AG09309 (cell line): Measurements from ENCODE around the gene THRA.

Experiments used
- DNase-seq: peaks from one replicate; pipeline ENCODE4 v3.0.0-alpha.2; 2010; ENCODE audit warnings: low read depth
- H3K4me3 ChIP-seq: 2 replicates; pipeline ENCODE4 v1.5.1; 2011; ENCODE audit warnings: mild to moderate bottlenecking, low read depth, low read length, moderate library complexity; ENCODE audit not compliant: control insufficient read depth
- TF ChIP-seq, protein P1 (sequence below): IDR thresholded peaks from 2 replicates; pipeline ENCODE4 v1.5.1; 2011; ENCODE audit warnings: mild to moderate bottlenecking, low read depth, low read length, inconsistent platforms; ENCODE audit not compliant: insufficient read depth, control insufficient read depth; ENCODE audit errors: missing control alignments

Gene THRA

DNA sequence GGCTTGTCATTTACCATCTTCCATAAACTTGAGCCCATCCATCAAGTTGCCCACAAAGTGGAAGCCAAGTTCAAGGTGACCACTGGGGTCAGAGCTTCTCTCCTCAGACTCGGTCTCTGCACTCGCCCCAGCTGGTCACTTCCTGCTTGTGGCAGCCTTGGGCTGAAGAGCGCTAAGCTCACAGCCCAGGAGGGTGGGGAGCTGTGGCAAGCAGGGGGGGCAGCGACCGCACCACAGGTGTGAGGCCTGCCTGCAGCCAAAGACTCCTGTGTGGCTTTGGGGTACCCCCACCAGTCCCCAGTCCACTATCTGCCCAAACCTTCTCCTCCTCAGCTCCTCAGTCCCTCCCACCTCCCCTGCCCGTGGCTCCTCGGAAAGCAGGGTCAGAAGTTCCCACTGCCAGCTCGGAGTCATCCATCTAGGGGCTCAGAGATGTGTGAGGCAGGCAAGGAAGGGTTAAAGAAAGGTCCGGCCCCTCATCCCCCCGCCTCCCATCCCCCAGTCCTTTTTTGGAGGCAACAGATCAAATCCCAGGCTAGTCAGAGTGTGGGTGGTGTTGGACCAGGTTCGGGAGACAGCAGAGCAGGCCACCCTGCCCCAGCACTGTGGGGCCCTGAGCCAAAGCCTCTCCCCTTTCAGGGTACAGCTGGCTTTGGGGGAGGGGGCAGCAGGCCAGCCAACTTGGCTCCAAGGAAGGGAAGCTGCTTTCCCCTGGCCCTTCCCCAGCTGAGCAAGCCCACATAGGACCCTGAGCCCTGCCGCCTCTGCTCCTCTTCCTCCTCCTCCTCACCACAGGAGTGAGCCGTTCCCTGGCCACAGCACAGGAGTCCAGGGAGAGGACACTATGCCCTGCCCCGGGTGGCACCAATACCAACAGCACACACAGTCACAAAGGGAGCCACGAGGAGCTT lies 44.3 kb upstream of the THRA start:
- DNase-seq, result no peak

DNA sequence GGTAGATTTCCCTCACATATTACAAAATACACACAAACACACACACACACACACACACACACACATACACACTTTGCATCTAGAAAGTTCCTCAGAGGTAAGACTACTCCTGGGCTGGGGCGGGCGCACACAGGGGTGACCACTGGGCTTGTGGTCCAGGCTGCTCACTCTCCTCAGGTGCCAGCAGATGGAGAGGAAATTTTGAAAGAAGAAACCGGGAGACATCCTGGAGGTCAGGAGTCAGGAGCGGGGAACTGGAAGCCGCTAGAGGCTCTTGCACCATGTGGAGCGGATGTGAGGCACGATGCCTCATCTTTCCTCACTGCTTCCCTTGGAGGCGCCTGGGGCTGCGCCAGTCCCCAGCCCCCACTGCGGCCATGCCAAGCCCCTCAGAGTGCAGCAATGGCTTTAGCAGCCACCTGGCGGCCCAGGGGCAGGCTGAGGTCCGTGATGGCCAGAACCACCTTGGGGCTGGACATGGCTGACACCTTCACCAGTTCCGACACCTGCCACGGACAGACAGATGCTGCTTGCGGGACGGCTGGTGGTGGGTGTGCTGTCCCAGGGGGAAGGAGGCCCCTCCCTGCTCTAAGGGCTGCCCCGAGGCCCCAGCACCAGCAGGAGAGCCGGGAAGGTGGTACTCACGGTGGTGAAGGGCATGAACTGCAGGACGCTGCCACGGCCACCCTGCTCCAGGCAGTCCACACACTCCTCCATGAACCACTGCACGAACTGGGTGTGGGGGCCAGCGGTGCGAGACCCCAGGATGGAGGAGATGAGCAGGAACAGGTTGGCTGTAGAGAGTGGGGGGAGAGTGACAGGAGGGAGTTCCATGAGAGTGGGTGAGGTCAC lies 43.4 kb upstream of the THRA start:
- DNase-seq, result no peak
- no peak overlapping the region for H3K4me3 ChIP-seq
- TF ChIP-seq, protein P1, sequence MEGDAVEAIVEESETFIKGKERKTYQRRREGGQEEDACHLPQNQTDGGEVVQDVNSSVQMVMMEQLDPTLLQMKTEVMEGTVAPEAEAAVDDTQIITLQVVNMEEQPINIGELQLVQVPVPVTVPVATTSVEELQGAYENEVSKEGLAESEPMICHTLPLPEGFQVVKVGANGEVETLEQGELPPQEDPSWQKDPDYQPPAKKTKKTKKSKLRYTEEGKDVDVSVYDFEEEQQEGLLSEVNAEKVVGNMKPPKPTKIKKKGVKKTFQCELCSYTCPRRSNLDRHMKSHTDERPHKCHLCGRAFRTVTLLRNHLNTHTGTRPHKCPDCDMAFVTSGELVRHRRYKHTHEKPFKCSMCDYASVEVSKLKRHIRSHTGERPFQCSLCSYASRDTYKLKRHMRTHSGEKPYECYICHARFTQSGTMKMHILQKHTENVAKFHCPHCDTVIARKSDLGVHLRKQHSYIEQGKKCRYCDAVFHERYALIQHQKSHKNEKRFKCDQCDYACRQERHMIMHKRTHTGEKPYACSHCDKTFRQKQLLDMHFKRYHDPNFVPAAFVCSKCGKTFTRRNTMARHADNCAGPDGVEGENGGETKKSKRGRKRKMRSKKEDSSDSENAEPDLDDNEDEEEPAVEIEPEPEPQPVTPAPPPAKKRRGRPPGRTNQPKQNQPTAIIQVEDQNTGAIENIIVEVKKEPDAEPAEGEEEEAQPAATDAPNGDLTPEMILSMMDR, result no peak

More for the DNA sequence above, 44.3 kb upstream of the THRA start:
- H3K4me3 ChIP-seq, result no peak overlapping the region
- TF ChIP-seq, protein P1, result no peak

DNA sequence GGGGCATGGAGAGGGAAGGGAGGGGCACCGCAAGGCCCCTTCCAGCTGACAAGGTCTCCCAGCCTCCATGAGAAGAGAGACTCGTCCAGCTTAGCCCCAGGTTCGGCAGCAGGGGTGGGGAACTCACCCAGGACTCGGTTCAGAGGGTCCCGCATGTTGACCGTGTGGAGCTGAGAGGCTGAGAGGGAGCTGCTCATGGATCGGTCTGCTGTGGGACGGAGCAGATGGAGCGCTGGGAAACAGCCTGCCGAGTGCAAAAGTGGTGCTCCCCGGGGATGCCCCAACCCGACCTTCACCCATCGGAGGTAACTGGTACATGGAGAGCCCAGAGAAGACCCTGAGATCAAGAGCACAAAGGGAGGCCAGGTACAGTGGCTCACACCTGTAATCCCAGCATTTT lies 42.6 kb upstream of the THRA start:
- no peak overlapping the region for H3K4me3 ChIP-seq
- TF ChIP-seq, protein P1, result no peak
- DNase-seq, result no peak

DNA sequence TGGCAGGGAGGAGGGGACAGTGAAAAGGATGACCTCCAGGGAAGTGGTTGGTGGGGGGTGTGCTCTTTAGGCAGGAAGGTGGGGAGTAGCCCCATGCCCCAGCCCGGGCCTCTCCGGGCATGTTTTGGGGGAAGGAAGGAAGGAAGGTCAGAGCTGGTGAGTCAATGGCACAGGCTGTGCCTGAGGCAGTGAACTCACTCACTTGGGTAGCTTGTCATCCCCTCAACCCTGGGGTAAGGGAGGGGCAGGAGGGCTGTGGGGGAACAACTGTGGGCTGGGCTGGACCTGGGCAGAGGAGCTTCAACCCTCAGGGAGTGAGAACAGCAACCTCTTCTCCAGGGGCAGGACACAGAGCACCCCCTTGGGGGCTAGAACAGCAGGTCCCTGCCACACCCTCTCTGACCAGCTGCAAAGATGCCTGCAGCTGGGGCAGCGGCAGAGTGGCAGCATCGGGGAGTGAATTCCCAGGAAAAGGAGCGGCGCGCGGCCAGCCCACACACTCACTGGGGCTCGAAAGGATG lies 41.3 kb upstream of the THRA start:
- no peak overlapping the region for H3K4me3 ChIP-seq
- DNase-seq, result peak; percentile 29
- TF ChIP-seq, protein P1, result no peak

DNA sequence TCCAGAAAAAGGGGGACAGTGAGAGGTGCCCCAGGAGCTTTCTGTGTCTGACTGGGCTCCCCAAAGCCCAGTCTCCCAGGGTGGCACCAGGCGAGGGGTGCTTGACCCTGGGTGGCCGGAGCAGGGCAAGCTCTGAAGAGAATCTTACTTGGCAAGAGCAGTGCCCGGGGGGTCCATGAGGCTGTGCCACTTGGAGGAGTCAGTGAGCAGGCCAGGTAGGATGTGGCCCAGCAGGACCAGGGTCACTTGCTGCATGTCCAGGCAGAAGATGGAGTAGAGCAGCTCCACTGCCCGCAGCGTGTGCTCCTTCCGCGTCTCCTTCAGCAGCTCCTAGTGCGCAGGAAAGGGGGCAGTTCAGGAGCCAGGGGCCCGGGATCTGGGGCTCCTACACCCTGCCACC lies 40.3 kb upstream of the THRA start:
- no peak for DNase-seq
- no peak overlapping the region for H3K4me3 ChIP-seq
- TF ChIP-seq, protein P1, result no peak

DNA sequence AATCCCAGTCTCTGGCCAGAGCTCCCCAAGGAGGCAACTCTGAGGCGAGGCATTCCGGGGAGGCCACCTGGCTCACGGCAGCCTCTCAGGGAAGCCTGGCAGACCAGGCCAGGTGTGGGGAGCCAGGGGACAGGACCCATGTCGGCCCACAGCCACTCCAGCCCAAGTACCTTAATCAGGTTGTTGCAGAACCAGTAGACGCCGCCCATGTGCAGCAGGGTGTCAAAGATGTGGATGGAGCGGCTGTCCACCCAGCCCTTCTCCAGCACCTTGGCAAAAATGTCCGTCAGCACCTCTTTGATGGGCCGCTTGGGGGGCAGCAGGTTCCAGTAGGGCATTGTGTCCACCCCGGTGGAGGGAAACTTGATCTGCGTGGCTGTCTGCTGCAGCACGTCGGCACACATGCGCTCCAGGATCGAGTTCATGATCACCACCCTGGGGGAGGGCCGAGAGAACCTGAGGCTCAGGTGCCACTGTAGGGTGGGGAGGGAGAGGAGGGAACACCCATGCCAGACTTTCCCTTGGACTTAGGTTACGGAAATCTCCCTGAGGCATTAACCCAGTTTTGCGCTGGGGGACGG lies 39.7 kb upstream of the THRA start:
- TF ChIP-seq, protein P1, result no peak
- H3K4me3 ChIP-seq, result no peak overlapping the region
- no peak for DNase-seq
